AG08395 (cell line): ENCODE results near the gene MARCHF6.

Experiments
- DNase-seq: peaks from one replicate; pipeline ENCODE4 v3.0.0; 2012; ENCODE audit warnings: mixed read lengths, low spot score

Gene MARCHF6

GRCh38 chr5:10384483-10384882 is 31.0 kb downstream of the MARCHF6 start:
- DNase-seq: no peak

GRCh38 chr5:10387690-10388089 is 34.2 kb downstream of the MARCHF6 start:
- no peak for DNase-seq

GRCh38 chr5:10391130-10391529 is 37.6 kb downstream of the MARCHF6 start:
- no peak for DNase-seq

GRCh38 chr5:10392567-10393328 is 39.3 kb downstream of the MARCHF6 start:
- DNase-seq: peak; percentile 6

GRCh38 chr5:10393491-10393890 is 40.0 kb downstream of the MARCHF6 start:
- DNase-seq: peak; percentile 51

- DNase-seq: no peak
Observed at GRCh38 chr5:10396552-10396951, 43.1 kb downstream of the MARCHF6 start.

GRCh38 chr5:10399839-10400238 is 46.3 kb downstream of the MARCHF6 start:
- no peak for DNase-seq

GRCh38 chr5:10400411-10400810 is 46.9 kb downstream of the MARCHF6 start:
- DNase-seq: no peak

- DNase-seq: peak; percentile 14
Observed at GRCh38 chr5:10400831-10401230, 47.3 kb downstream of the MARCHF6 start.

GRCh38 chr5:10401498-10401897 is 48.0 kb downstream of the MARCHF6 start:
- no peak for DNase-seq
